ENCODE measurements around the gene POLR2E.

Gene POLR2E

DNA sequence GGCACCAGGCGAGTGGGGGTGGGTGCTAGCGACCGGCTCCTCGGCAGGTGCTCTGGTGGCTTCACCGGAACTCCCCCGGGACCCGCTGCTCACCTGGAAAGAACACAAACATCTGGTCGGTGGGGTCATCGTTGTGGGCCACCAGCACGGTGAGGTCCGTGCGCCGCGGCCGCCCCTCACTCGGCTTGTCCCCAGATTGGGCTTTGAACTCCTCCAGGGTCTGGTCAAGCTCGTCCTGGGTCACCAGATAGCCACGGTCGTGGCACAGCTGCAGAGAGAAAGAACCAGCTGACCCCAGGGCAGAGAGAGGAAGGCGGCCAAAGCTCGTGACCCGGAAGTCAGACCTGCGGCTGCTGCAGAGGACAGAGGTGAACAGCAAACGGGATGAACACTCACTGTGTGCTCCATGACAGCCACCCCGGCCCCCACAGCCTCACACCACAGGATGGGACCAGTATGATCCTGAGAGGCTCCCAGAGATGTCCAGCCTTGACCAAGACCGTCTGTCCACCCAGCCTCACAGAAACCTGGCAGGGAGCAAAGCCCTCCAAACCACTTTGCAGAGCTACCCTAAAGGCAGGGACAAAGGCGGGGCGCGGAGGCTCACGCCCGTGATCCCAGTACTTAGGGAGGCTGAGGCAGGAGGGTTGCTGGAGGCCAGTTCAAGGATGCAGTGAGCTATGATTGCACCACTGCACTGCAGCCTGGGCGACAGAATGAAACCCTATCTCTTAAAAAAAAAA is 1.2 kb downstream of the POLR2E start:
- POLR2A ChIA-PET = interaction anchor here (0.7 to 1.2 kb wide), 2 partner anchors 18 to 159 kb away, joined by 3 read pairs; no protein-coding TSS in a partner anchor
- peaks cover 0 to 36% (median 32%) of the 10 kb centered on the region in 4 experiments for H3K4me1 ChIP-seq (ENCODE audit: control extremely low read depth in 1 of 4, control insufficient read depth in 4 of 4, insufficient read depth in 4 of 4, low read length in 3 of 4)
- WGBS (ENCODE audit: insufficient coverage) = 92% methylated on average over 26 of the region's 32 CpGs
- DNase-seq = no peak
- CTCF ChIA-PET = interaction anchor here (1.1 to 1.3 kb wide), 2 partner anchors 13 to 27 kb away, joined by 3 to 4 read pairs; partner anchors contain the start of gene ARHGAP45
- peaks cover 3 to 36% (median 23%) of the 10 kb centered on the region in 4 experiments for H3K36me3 ChIP-seq (ENCODE audit: control insufficient read depth in 4 of 4, insufficient read depth in 4 of 4, low read length in 3 of 4)
- peak overlapping the region; percentile 40 to 86 for H3K27ac ChIP-seq (ENCODE audit: insufficient read depth in 1 of 2, low read depth in 1 of 2, low read length in 2 of 2, poor library complexity in 1 of 2, severe bottlenecking in 2 of 2)
- no peaks in the 10 kb centered on the region for H3K9me3 ChIP-seq (ENCODE audit: control extremely low read depth in 1 of 5, control insufficient read depth in 4 of 5, insufficient read depth in 2 of 5, low read depth in 1 of 5, low read length in 4 of 5)
- peak overlapping the region; percentile 67 to 93 (median 84) for H3K4me3 ChIP-seq (ENCODE audit: control insufficient read depth in 1 of 7, extremely low read depth in 1 of 7, insufficient read depth in 4 of 7, low read depth in 2 of 7, low read length in 6 of 7)
- H3K27me3 ChIP-seq (replicated peaks in 2 of 5; ENCODE audit: control insufficient read depth in 4 of 5, insufficient read depth in 5 of 5, low read length in 4 of 5) = no peaks in the 10 kb centered on the region

DNA sequence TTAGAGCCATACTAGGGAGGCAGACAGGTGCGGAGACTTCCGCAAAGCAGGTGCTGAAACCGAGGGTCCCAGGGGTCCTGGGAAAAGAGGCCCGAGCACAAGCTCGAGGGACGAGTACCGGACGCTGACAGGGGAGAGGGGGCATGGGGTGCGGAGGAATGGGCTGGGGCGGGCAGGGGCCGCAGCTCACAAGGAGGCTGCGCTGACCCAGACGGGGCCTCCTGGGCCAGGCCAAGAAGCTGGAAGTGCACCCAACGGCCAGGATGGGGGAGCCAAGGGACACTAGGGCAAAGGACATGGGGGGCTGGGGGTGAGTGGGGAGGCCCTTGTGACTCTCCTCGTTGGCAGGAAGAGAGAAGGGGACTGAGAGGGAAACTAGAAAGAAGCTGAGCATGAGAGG is 1.8 kb downstream of the POLR2E start:
- H3K4me1 ChIP-seq (ENCODE audit: control extremely low read depth in 1 of 4, control insufficient read depth in 4 of 4, insufficient read depth in 4 of 4, low read length in 3 of 4) = peaks cover 0 to 39% (median 37%) of the 10 kb centered on the region in 4 experiments
- no peaks in the 10 kb centered on the region for H3K9me3 ChIP-seq (ENCODE audit: control extremely low read depth in 1 of 5, control insufficient read depth in 4 of 5, insufficient read depth in 2 of 5, low read depth in 1 of 5, low read length in 4 of 5)
- H3K27me3 ChIP-seq (replicated peaks in 2 of 5; ENCODE audit: control insufficient read depth in 4 of 5, insufficient read depth in 5 of 5, low read length in 4 of 5) = no peaks in the 10 kb centered on the region
- WGBS (ENCODE audit: insufficient coverage) = 97% methylated on average over 12 of the region's 15 CpGs
- DNase-seq = no peak
- H3K27ac ChIP-seq (ENCODE audit: insufficient read depth in 1 of 2, low read depth in 1 of 2, low read length in 2 of 2, poor library complexity in 1 of 2, severe bottlenecking in 2 of 2) = no peak overlapping the region
- H3K4me3 ChIP-seq (ENCODE audit: control insufficient read depth in 1 of 7, extremely low read depth in 1 of 7, insufficient read depth in 4 of 7, low read depth in 2 of 7, low read length in 6 of 7) = peak overlapping the region in 2 of 7 experiments; percentile 93
- POLR2A ChIA-PET = interaction anchor here (0.7 kb wide), 1 partner anchor 17 kb away, joined by 3 read pairs; no protein-coding TSS in a partner anchor
- CTCF ChIA-PET = interaction anchor here (1.1 to 1.3 kb wide), 2 partner anchors 13 to 26 kb away, joined by 3 to 4 read pairs; partner anchors contain the start of gene ARHGAP45
- H3K36me3 ChIP-seq (ENCODE audit: control insufficient read depth in 4 of 4, insufficient read depth in 4 of 4, low read length in 3 of 4) = peaks cover 3 to 42% (median 24%) of the 10 kb centered on the region in 4 experiments

DNA sequence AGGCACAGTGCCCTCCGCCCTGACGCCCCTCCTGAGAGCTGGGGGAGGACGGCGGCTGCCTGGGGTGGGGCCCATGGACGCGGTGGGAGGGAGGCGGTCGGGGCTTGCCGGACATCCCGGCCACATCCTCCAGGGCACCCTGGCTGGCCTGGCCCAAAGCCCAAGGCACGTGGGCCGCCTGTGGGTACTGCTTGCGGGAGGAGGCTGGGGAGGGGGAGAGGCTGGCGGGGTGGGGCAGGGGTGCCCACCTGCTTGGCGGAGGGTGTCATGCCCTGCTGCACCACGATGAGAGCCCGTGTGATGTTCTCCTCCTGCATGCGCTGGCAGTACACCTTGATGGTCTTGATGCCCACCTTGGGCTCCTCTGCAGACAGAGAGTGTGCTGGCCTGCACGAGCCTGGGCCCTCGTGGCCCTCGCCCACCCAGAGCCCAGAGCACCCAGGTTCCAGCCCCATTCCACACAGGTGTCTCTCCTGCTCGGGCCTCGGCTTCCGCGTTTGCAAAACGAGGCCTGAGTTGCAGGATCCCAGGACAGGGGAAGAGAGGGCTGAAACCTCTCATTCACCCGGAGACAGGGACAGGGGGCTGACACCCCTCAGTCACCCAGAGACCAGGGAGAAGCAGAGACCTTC is 3.5 kb downstream of the POLR2E start:
- no peaks in the 10 kb centered on the region for H3K9me3 ChIP-seq (ENCODE audit: control extremely low read depth in 1 of 5, control insufficient read depth in 4 of 5, insufficient read depth in 2 of 5, low read depth in 1 of 5, low read length in 4 of 5)
- no peak overlapping the region for H3K27ac ChIP-seq (ENCODE audit: insufficient read depth in 1 of 2, low read depth in 1 of 2, low read length in 2 of 2, poor library complexity in 1 of 2, severe bottlenecking in 2 of 2)
- peaks cover 3 to 45% (median 25%) of the 10 kb centered on the region in 4 experiments for H3K36me3 ChIP-seq (ENCODE audit: control insufficient read depth in 4 of 4, insufficient read depth in 4 of 4, low read length in 3 of 4)
- H3K4me1 ChIP-seq (ENCODE audit: control extremely low read depth in 1 of 4, control insufficient read depth in 4 of 4, insufficient read depth in 4 of 4, low read length in 3 of 4) = peaks cover 2 to 56% (median 50%) of the 10 kb centered on the region in 4 experiments
- POLR2A ChIA-PET = no interaction called here
- no peak overlapping the region for H3K4me3 ChIP-seq (ENCODE audit: control insufficient read depth in 1 of 7, extremely low read depth in 1 of 7, insufficient read depth in 4 of 7, low read depth in 2 of 7, low read length in 6 of 7)
- DNase-seq = no peak
- H3K27me3 ChIP-seq (replicated peaks in 2 of 5; ENCODE audit: control insufficient read depth in 4 of 5, insufficient read depth in 5 of 5, low read length in 4 of 5) = no peaks in the 10 kb centered on the region
- WGBS (ENCODE audit: insufficient coverage) = 95% methylated on average over 21 of the region's 27 CpGs
- CTCF ChIA-PET = interaction anchor here (1.0 to 7.1 kb wide), 2 partner anchors 10 to 25 kb away, joined by 3 to 34 read pairs; partner anchors contain the start of gene ARHGAP45

DNA sequence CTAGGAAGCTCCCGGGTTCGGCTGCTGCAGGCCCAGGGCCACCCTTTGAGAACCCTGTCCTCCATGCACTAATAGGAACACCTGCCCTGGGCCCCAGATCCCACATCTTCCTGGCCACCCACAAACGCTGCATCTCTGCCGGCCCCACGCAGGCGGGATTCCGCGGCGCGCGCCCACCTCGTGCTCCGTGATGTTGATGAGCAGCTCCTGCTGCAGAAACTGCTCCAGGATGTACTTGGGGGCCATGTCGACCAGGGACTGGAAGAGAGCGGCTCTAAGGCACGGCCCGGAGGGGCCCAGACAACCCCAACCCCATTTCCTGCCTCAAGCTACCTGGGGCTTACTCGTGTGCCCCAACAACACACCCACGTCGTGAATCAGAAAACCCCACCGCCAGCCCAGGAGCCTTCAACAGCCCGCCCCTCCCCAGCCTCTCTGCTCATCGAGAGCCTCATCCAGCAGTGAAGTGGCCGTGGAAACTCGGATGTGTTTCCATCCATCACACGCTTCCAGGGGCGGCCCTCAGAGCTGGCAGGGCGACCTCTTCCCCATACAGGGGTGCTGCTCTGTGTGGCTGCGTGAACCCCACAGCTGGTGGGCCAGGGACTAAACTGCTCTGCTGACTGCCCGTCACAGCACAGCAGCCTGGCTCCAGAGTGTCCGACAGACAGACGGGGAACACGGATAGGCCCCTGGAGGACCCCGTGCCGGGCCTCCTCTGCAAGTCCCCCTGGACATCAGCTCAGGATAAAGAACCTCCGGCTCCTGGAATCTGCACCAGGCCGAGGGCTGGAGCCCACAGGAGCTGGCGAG is 4.2 kb downstream of the POLR2E start:
- Histone ChIP-seq H3K36me3 (ENCODE audit: control insufficient read depth in 4 of 4, insufficient read depth in 4 of 4, low read length in 3 of 4) (peaks cover 3 to 53% (median 32%) of the 10 kb centered on the region in 4 experiments), H3K27me3 (replicated peaks in 2 of 5; ENCODE audit: control insufficient read depth in 4 of 5, insufficient read depth in 5 of 5, low read length in 4 of 5) (no peaks in the 10 kb centered on the region), H3K4me1 (ENCODE audit: control extremely low read depth in 1 of 4, control insufficient read depth in 4 of 4, insufficient read depth in 4 of 4, low read length in 3 of 4) (peaks cover 2 to 58% (median 55%) of the 10 kb centered on the region in 4 experiments), H3K4me3 (ENCODE audit: control insufficient read depth in 1 of 7, extremely low read depth in 1 of 7, insufficient read depth in 4 of 7, low read depth in 2 of 7, low read length in 6 of 7) (no peak overlapping the region), H3K9me3 (ENCODE audit: control extremely low read depth in 1 of 5, control insufficient read depth in 4 of 5, insufficient read depth in 2 of 5, low read depth in 1 of 5, low read length in 4 of 5) (no peaks in the 10 kb centered on the region), H3K27ac (ENCODE audit: insufficient read depth in 1 of 2, low read depth in 1 of 2, low read length in 2 of 2, poor library complexity in 1 of 2, severe bottlenecking in 2 of 2) (no peak overlapping the region)
- 98% methylated on average over 37 of the region's 38 CpGs for WGBS (ENCODE audit: insufficient coverage)
- ChIA-PET CTCF (interaction anchor here (1.0 to 7.1 kb wide), 2 partner anchors 10 to 25 kb away, joined by 3 to 34 read pairs; partner anchors contain the start of gene ARHGAP45), POLR2A (no interaction called here)
- DNase-seq = no peak

DNA sequence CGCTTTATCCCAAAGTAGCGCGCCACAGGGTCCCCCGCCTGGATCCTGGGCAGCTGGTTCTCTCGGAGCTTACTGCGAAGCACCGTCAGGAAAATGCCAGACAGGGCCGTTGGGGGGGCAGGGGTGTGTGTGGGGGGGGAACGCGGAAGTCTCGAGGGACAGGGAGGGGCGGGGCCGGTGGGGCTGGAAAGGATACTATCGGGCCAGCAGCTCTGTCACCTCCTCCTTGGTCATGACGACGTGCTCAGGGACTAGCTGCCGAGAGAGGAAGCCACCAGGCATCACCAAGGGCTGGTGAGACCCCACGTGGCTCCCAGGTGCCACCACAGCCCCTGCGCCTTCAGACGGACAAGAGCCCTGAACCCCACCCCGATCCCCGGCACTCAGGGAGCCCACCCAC is 5.3 kb downstream of the POLR2E start:
- CTCF ChIA-PET = interaction anchor here (1.2 to 7.1 kb wide), 2 partner anchors 23 to 68 kb away, joined by 3 to 34 read pairs; partner anchors contain the start of genes ARHGAP45 and RNU6-2
- peak in 2 of 3 donors; percentile 40 to 59 for DNase-seq
- H3K36me3 ChIP-seq (ENCODE audit: control insufficient read depth in 4 of 4, insufficient read depth in 4 of 4, low read length in 3 of 4) = peaks cover 5 to 58% (median 39%) of the 10 kb centered on the region in 4 experiments
- WGBS (ENCODE audit: insufficient coverage) = 82% methylated on average over 6 of the region's 22 CpGs
- H3K27me3 ChIP-seq (replicated peaks in 2 of 5; ENCODE audit: control insufficient read depth in 4 of 5, insufficient read depth in 5 of 5, low read length in 4 of 5) = no peaks in the 10 kb centered on the region
- H3K4me1 ChIP-seq (ENCODE audit: control extremely low read depth in 1 of 4, control insufficient read depth in 4 of 4, insufficient read depth in 4 of 4, low read length in 3 of 4) = peaks cover 2 to 52% (median 50%) of the 10 kb centered on the region in 4 experiments
- POLR2A ChIA-PET = interaction anchor here (0.6 to 1.4 kb wide), 2 partner anchors 15 to 179 kb away, joined by 3 read pairs; no protein-coding TSS in a partner anchor
- H3K27ac ChIP-seq (ENCODE audit: insufficient read depth in 1 of 2, low read depth in 1 of 2, low read length in 2 of 2, poor library complexity in 1 of 2, severe bottlenecking in 2 of 2) = no peak overlapping the region
- no peaks in the 10 kb centered on the region for H3K9me3 ChIP-seq (ENCODE audit: control extremely low read depth in 1 of 5, control insufficient read depth in 4 of 5, insufficient read depth in 2 of 5, low read depth in 1 of 5, low read length in 4 of 5)
- no peak overlapping the region for H3K4me3 ChIP-seq (ENCODE audit: control insufficient read depth in 1 of 7, extremely low read depth in 1 of 7, insufficient read depth in 4 of 7, low read depth in 2 of 7, low read length in 6 of 7)

DNA sequence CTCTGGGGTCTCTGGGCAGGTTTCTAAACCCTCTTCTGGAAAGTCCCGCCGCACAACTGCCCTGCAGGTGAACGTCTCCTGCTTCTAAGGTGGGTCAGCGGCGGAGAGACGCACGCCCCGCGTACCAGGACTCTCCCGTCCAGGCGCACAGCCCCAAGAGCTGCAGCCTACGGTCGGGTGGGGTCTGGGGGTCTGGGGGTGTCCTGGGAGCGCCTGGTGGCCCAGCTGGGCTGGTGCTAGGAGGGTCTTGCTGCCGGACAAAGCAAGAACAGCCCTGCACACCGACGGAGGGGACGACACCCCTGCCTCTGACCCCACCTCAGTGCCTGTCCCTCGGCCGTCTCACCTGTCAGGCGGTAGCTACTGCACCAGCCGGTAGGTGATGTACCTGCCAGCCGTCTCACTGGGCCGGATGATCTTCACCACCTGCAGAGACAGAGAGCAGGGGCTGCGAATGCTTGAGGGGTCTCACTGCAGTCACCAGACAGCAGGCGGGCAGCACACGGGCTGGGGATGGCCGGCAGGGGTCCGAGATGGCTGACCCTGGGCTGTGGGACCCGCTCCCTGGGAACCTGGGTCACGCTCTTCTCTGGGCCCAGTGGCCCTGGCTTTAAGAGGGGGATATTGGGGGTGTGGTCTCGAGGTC is 5.9 kb downstream of the POLR2E start:
- Histone ChIP-seq H3K9me3 (ENCODE audit: control extremely low read depth in 1 of 5, control insufficient read depth in 4 of 5, insufficient read depth in 2 of 5, low read depth in 1 of 5, low read length in 4 of 5) (no peaks in the 10 kb centered on the region), H3K4me3 (ENCODE audit: control insufficient read depth in 1 of 7, extremely low read depth in 1 of 7, insufficient read depth in 4 of 7, low read depth in 2 of 7, low read length in 6 of 7) (no peak overlapping the region), H3K4me1 (ENCODE audit: control extremely low read depth in 1 of 4, control insufficient read depth in 4 of 4, insufficient read depth in 4 of 4, low read length in 3 of 4) (peaks cover 2 to 48% (median 45%) of the 10 kb centered on the region in 4 experiments), H3K27ac (ENCODE audit: insufficient read depth in 1 of 2, low read depth in 1 of 2, low read length in 2 of 2, poor library complexity in 1 of 2, severe bottlenecking in 2 of 2) (peak overlapping the region in 1 of 2 experiments; percentile 29), H3K36me3 (ENCODE audit: control insufficient read depth in 4 of 4, insufficient read depth in 4 of 4, low read length in 3 of 4) (peaks cover 7 to 63% (median 43%) of the 10 kb centered on the region in 4 experiments), H3K27me3 (replicated peaks in 2 of 5; ENCODE audit: control insufficient read depth in 4 of 5, insufficient read depth in 5 of 5, low read length in 4 of 5) (no peaks in the 10 kb centered on the region)
- POLR2A ChIA-PET = interaction anchor here (1.2 to 1.4 kb wide), 2 partner anchors 15 kb away, joined by 3 read pairs; no protein-coding TSS in a partner anchor
- WGBS (ENCODE audit: insufficient coverage) = 95% methylated on average over 31 of the region's 32 CpGs
- no peak for DNase-seq
- CTCF ChIA-PET = interaction anchor here (0.6 to 7.1 kb wide), 5 partner anchors 12 to 68 kb away, joined by 3 to 34 read pairs (median 5); partner anchors contain the start of genes ABCA7, ARHGAP45 and RNU6-2
